Nephron (organoid): ENCODE measurements around the gene MAFG.

Experiments
- H3K27ac Mint-ChIP-seq, 3 experiments: 2 replicates each; pipeline ENCODE4 v1.8.0; 2020; ENCODE audit warnings: mixed read lengths in 3 of 3, mild to moderate bottlenecking in 2 of 3, moderate library complexity in 1 of 3
- H3K27me3 Mint-ChIP-seq: 2 replicates; pipeline ENCODE4 v1.8.0; 2021; ENCODE audit warnings: low read depth, mild to moderate bottlenecking, moderate library complexity, mixed read lengths
- H3K36me3 Mint-ChIP-seq: 2 replicates; pipeline ENCODE4 v1.8.0; 2020; ENCODE audit warnings: low read depth, mixed read lengths
- H3K4me1 Mint-ChIP-seq: 2 replicates; pipeline ENCODE4 v1.8.0; 2020; ENCODE audit warnings: mixed read lengths
- H3K4me3 Mint-ChIP-seq, 3 experiments: 2 replicates each; pipeline ENCODE4 v1.8.0; 2020; ENCODE audit warnings: mild to moderate bottlenecking in 3 of 3, mixed read lengths in 3 of 3, moderate library complexity in 2 of 3
- H3K9me3 Mint-ChIP-seq: 2 replicates; pipeline ENCODE4 v1.8.0; 2020; ENCODE audit warnings: mixed read lengths
- TF ChIP-seq, protein P1 (sequence below), 3 experiments: fragments of 200-600 bp; sonication (generic); IDR thresholded peaks; one replicate each; pipeline ENCODE4 v1.5.0; 2021; ENCODE audit warnings: antibody characterized with exemption in 3 of 3; ENCODE audit not compliant: unreplicated experiment in 3 of 3

Gene MAFG

DNA sequence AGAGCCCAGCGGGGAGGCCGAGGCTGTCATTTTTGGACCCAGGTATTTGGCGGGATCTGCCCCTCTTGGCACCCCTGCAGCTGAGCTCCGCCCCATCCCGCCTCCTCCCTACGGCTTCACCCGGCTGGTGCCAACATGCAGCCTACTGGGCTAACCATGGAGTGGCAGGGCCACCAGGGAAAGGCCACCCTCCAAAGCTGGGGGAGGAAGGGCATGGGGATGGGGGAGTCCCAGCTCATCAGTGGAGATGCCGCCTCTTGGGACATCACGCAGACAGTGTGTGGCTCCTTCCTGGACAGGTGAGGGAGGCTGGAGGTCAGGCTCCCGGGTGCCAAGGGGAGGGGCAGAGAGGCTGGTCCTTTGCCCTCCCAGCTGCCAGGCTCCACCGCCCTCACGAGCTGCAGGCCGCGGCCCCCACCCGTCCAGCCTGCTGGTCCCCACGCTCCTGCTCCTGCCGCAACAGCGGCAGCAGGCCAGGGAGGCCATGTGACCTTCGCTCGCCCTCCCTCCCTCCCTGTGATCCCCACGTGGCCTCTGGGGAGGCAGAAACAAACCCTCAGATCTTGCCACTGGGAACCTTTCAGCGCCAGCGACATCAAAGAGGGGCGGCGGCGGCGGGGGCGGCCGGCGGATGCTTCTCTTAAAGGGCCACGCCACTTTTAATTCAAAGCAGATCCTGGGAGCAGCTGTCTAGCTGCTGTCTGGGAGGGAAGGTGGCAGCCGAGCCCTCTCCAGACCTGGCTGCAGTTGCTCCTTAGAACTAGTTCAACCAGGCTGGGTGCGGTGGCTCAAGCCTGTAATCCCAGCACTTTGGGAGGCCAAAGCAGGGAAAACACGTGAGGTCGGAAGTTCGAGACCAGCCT is 40.2 kb upstream of the MAFG start:
- peaks cover 31% of the 10 kb centered on the region for H3K27me3 Mint-ChIP-seq
- TF ChIP-seq, protein P1, sequence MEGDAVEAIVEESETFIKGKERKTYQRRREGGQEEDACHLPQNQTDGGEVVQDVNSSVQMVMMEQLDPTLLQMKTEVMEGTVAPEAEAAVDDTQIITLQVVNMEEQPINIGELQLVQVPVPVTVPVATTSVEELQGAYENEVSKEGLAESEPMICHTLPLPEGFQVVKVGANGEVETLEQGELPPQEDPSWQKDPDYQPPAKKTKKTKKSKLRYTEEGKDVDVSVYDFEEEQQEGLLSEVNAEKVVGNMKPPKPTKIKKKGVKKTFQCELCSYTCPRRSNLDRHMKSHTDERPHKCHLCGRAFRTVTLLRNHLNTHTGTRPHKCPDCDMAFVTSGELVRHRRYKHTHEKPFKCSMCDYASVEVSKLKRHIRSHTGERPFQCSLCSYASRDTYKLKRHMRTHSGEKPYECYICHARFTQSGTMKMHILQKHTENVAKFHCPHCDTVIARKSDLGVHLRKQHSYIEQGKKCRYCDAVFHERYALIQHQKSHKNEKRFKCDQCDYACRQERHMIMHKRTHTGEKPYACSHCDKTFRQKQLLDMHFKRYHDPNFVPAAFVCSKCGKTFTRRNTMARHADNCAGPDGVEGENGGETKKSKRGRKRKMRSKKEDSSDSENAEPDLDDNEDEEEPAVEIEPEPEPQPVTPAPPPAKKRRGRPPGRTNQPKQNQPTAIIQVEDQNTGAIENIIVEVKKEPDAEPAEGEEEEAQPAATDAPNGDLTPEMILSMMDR (IDR thresholded peaks at IDR 0.05; ENCODE audit: unreplicated experiment in 3 of 3), result no peak
- H3K4me3 Mint-ChIP-seq, result peak overlapping the region; percentile 12 to 34 (median 30)
- H3K27ac Mint-ChIP-seq, result peak overlapping the region; percentile 68 to 91 (median 77)
- peaks cover 19% of the 10 kb centered on the region for H3K4me1 Mint-ChIP-seq
- H3K9me3 Mint-ChIP-seq, result peaks cover 6% of the 10 kb centered on the region
- H3K36me3 Mint-ChIP-seq, result no peaks in the 10 kb centered on the region

DNA sequence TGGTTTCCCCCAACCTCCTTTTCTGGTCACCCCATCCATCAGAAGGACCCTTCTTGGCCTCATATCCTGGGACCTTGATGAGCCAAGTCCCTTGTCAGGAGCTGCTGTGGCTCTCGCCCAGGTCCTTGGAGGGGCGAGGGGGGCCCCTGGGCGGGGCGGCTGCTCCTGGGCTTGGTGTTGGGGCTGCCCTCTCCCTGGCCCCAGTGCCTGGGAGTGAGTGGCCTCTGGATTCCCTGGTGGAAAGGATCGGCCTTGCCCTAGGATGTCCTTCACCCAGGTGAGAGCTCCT is 39.7 kb upstream of the MAFG start:
- Mint-ChIP-seq H3K4me1 (peaks cover 23% of the 10 kb centered on the region), H3K36me3 (no peaks in the 10 kb centered on the region), H3K27me3 (peaks cover 37% of the 10 kb centered on the region), H3K4me3 (no peak overlapping the region), H3K27ac (no peak overlapping the region), H3K9me3 (no peaks in the 10 kb centered on the region)
- TF ChIP-seq, protein P1 (IDR thresholded peaks at IDR 0.05; ENCODE audit: unreplicated experiment in 3 of 3), result no peak

DNA sequence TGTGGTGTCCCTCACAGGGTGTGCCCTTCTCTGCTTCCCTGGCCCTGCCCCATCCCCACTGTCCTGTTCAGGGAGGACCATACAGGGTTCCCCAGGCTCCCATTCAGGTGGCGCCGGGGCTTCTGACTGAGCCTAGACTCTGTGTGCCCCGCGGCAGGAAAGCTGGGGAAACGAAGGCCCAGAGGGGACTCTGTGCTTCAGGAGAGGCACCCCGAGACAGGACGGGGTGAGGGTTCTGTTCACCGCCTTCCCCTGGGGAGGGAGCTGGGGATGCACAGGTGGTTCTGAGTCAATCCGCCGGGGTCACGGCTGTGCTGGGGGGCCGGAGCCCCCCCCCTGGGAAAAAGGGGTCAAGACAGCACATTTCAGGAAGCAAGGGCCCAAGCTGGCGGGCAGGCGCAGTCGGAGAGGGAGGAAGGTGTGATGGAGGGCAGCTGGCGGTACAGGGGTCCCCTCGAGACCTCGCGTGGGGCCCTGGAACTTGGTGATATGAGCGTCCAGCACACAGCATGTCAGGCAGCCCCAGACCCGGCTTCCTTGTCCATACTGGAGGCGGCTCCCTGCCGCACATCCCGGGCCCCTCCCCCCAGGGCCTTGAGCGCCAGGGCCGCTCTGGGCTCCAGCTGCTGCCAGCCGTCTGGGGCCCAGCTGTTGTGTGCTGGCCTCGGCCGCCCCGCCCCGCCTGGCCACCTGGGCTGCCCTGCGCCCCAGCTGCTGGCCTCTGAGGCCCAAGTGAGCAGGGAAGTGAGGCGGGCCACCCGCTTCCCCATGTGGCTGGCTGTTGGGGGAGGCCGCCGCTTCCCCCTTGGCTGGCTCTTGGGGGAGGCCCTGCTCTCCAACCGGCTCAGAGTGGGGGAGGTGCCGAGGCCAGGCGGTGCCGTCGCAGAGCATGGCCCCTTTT is 39.1 kb upstream of the MAFG start:
- Mint-ChIP-seq H3K36me3 (no peaks in the 10 kb centered on the region), H3K27me3 (peaks cover 40% of the 10 kb centered on the region), H3K4me3 (peak overlapping the region in 1 of 3 experiments; percentile 35), H3K27ac (no peak overlapping the region), H3K9me3 (no peaks in the 10 kb centered on the region), H3K4me1 (peaks cover 24% of the 10 kb centered on the region)
- TF ChIP-seq, protein P1 (IDR thresholded peaks at IDR 0.05; ENCODE audit: unreplicated experiment in 3 of 3), result no peak

DNA sequence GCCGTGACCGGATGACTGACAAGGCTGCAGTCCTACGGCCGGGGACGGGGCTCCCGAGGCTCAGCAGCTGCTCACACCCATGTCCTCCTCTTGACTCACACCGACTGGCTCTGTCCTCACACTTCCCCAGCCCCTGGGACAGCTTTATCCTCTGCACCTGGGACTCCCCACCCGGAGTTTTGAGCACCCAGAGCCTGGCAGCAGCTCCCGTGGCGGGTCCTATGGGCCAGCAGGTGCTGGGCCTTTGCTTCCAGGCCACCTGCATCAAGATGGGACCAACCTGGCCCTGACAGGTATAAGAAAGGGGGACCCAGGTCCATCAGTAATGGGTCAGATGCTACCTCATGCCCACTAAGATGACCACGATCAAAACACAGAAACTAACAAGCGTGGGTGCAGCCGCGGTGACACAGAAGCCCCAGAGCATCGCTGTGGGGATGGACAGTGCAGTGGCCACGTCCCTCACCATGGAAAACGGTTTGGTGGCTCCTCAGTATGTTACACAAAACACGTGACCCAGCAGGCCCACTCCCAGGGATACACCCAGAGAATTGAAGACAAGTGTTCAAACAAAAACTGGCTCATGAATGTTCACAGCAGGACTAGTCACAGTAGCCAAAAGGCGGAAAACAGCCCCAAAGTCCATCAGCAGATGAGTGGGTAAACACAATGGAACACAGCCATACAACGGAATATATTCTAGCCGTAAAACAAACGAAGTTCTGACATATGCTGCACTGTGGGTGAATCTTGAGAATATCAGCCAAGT is 36.7 kb upstream of the MAFG start:
- peaks cover 40% of the 10 kb centered on the region for H3K27me3 Mint-ChIP-seq
- peak overlapping the region in 1 of 3 experiments; percentile 12 for H3K4me3 Mint-ChIP-seq
- H3K36me3 Mint-ChIP-seq, result no peaks in the 10 kb centered on the region
- no peaks in the 10 kb centered on the region for H3K9me3 Mint-ChIP-seq
- TF ChIP-seq, protein P1 (IDR thresholded peaks at IDR 0.05; ENCODE audit: unreplicated experiment in 3 of 3), result no peak
- peak overlapping the region in 2 of 3 experiments; percentile 39 to 40 for H3K27ac Mint-ChIP-seq
- peaks cover 24% of the 10 kb centered on the region for H3K4me1 Mint-ChIP-seq

DNA sequence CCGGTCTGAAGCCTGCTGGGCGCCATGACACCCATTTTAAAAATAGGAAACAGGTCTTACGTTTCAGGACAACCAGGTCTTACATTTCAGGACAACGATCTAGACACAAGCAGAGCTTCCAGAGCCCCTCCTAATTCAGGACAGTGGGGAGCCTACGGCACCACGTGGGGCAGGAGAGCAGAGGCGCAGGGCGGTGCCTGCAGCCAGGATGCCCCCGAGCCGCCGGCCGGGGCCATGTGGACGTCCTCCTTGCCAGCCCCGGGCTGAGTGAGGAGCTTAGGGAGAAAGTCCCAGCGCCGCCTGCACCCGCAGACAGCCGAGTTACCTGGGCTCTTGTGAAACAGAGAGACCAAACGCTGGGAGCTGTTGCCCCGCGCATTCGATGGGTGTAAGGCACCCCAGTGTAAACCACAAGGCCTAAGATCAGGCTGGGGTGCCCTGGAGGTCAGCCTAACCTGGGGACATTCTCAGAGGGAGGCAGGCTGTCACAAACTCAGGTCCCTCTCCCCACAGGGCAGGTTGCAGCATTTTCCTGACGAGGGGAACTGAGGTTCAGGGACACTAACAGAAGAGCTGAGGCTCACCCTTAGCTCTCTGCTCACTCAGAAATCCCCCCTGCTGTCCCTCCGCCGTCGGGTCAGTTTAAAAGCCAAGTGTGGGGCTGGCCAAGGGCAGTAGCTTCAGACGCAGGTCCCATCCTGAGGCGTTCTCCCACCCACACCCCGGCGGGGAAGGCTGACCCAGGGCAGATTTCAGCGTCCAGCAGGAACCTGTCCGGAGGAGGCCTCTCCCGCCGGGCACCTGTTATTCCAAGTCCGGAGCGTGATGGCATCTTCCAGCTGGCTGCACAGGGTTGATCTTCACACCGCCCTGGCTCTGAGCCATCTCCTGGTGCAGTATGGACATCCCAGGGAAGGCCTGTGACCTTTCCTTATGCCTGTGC is 35.2 kb upstream of the MAFG start:
- TF ChIP-seq, protein P1 (IDR thresholded peaks at IDR 0.05; ENCODE audit: unreplicated experiment in 3 of 3), result no peak
- Mint-ChIP-seq H3K9me3 (no peaks in the 10 kb centered on the region), H3K27ac (peak overlapping the region in 1 of 3 experiments; percentile 66), H3K36me3 (no peaks in the 10 kb centered on the region), H3K4me3 (peak overlapping the region; percentile 55 to 80 (median 67)), H3K27me3 (peaks cover 55% of the 10 kb centered on the region), H3K4me1 (peaks cover 19% of the 10 kb centered on the region)
